Mesendoderm (in vitro differentiated cells): ENCODE results near the gene NEK8.
A peak's percentile ranks its signal among the peaks of the same experiment; 100 is the strongest.

Source experiments
- DNase-seq: peaks from one replicate; pipeline ENCODE4 v3.0.0; 2013
- H2AK5ac ChIP-seq: 2 replicates; pipeline ENCODE4 v1.6.1; 2013; ENCODE audit warnings: low read length, inconsistent platforms
- H2BK120ac ChIP-seq: 2 replicates; pipeline ENCODE4 v1.6.1; 2013; ENCODE audit warnings: low read depth, mild to moderate bottlenecking, low read length, moderate library complexity, mixed read lengths
- H2BK15ac ChIP-seq: replicated peaks from 2 replicates; pipeline ENCODE4 v1.6.1; 2013; ENCODE audit warnings: low read depth, mild to moderate bottlenecking, moderate library complexity
- H2BK5ac ChIP-seq: 2 replicates; pipeline ENCODE4 v1.6.1; 2013; ENCODE audit warnings: low read length, inconsistent platforms
- H3K18ac ChIP-seq: 2 replicates; pipeline ENCODE4 v1.6.1; 2013; ENCODE audit warnings: mild to moderate bottlenecking, low read length, mixed read lengths
- H3K23ac ChIP-seq: one replicate; pipeline ENCODE4 v1.6.1; 2013; ENCODE audit warnings: low read length
- H3K27ac ChIP-seq: 2 replicates; pipeline ENCODE4 v1.5.1; 2013; ENCODE audit warnings: low read depth, mild to moderate bottlenecking, inconsistent platforms, low read length, moderate library complexity
- H3K27me3 ChIP-seq: 2 replicates; pipeline ENCODE4 v1.6.1; 2013; ENCODE audit warnings: low read length, control low read depth, mild to moderate bottlenecking, inconsistent platforms; ENCODE audit not compliant: insufficient read depth, poor library complexity
- H3K36me3 ChIP-seq: 2 replicates; pipeline ENCODE4 v1.6.1; 2013; ENCODE audit warnings: low read length, inconsistent platforms; ENCODE audit not compliant: control insufficient read depth, insufficient read depth
- H3K4ac ChIP-seq: one replicate; pipeline ENCODE4 v1.6.1; 2013; ENCODE audit warnings: low read depth, mild to moderate bottlenecking, low read length, moderate library complexity
- H3K4me1 ChIP-seq: 2 replicates; pipeline ENCODE4 v1.6.1; 2013; ENCODE audit warnings: low read depth, low read length, inconsistent platforms; ENCODE audit not compliant: control insufficient read depth
- H3K4me2 ChIP-seq: 2 replicates; pipeline ENCODE4 v1.6.1; 2013; ENCODE audit warnings: low read length
- H3K4me3 ChIP-seq: 2 replicates; pipeline ENCODE4 v1.5.1; 2013; ENCODE audit warnings: mild to moderate bottlenecking, low read length
- H3K56ac ChIP-seq: one replicate; pipeline ENCODE4 v1.6.1; 2013; ENCODE audit warnings: low read length
- H3K79me1 ChIP-seq: 2 replicates; pipeline ENCODE4 v1.6.1; 2013; ENCODE audit warnings: low read length, inconsistent platforms
- H3K79me2 ChIP-seq: 2 replicates; pipeline ENCODE4 v1.6.1; 2013; ENCODE audit warnings: mild to moderate bottlenecking, low read length; ENCODE audit not compliant: control insufficient read depth, insufficient read depth
- H3K9ac ChIP-seq: 2 replicates; pipeline ENCODE4 v1.6.1; 2013; ENCODE audit warnings: low read length, inconsistent platforms
- H4K5ac ChIP-seq: one replicate; pipeline ENCODE4 v1.6.1; 2013; ENCODE audit warnings: low read length
- H4K8ac ChIP-seq: one replicate; pipeline ENCODE4 v1.6.1; 2013; ENCODE audit warnings: low read depth, mild to moderate bottlenecking, control low read depth, low read length, moderate library complexity
- WGBS: extraction: QIAGEN DNeasy Blood & Tissue Kit; methylation state at CpG from one replicate; pipeline ENCODE4 v1.1.7; 2013; ENCODE audit warnings: low lambda C conversion rate, missing lambda C conversion rate; ENCODE audit not compliant: insufficient coverage; ENCODE audit errors: extremely low coverage; 5-methylcytosine and 5-hydroxymethylcytosine counted together

NEK8 gene

DNA sequence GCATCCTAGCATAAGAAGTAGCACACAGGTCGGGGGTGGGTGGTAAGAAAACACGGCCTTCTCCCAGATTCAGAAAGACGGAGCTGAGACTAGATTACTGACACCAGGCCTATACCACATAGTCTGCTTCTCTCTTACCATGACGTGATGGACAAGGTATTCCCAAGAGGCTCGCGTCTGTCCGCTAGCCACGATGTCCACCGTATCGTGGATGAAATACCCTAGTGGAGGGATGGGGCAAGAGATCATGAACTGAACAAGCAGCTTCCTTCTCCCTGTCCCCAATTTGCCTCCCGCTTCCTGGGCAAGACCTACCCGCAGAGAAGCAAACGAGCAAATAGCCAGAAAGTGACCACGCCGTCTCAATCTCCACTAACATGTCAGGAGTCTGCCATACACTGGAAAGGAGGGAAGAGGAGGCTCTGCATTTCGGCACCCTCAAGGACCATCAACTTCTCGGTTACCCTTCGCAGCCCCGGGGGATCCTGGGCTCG, 3.4 kb upstream of the NEK8 start:
- WGBS, result no CpG with 5 or more reads among the region's 20 CpGs
- Histone ChIP-seq H3K27ac (peak overlapping the region; percentile 90), H4K8ac (no peak overlapping the region), H2BK15ac (no peak overlapping the region), H3K4me1 (no peaks in the 10 kb centered on the region), H4K5ac (no peak overlapping the region), H3K79me2 (peaks cover 27% of the 10 kb centered on the region), H2BK120ac (no peak overlapping the region), H3K56ac (peak overlapping the region; percentile 100), H3K9ac (peak overlapping the region; percentile 99), H3K27me3 (no peaks in the 10 kb centered on the region), H3K4me2 (peak overlapping the region; percentile 79), H3K18ac (peak overlapping the region; percentile 30), H3K4me3 (peak overlapping the region; percentile 59), H3K79me1 (peaks cover 9% of the 10 kb centered on the region), H3K4ac (peak overlapping the region; percentile 22), H3K23ac (peak overlapping the region; percentile 54), H2BK5ac (peak overlapping the region; percentile 73), H3K36me3 (peaks cover 15% of the 10 kb centered on the region), H2AK5ac (peak overlapping the region; percentile 46)
- DNase-seq, result peak; percentile 79

DNA sequence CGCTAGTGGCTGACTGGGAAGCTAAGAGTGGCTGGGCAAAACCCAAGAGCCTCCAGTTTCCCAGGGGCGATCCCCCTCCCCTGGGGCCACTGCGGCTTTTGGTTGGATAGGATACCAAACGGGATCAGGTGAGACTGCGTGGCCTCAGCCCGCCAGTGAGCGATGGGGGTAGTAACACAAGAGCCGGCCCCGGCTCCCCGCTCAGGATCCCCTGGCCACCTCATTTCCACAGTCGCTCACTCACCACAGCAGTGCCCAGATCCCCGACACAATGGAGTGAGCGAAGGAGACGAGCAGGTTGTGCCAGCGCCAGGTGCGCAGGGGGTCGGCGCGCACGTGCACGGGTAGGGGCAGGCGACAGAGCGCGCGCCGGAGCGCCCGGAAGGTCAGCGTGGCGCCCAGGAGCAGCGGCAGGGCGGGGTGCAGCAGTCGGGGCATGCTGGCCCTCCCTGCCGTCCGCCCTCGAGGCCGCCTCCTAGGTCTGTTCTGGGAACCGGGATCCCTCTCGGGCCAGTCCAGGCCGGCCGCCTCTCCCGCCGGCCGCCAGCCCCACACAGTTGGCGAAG, 2.8 kb upstream of the NEK8 start:
- H3K36me3 ChIP-seq, result peaks cover 14% of the 10 kb centered on the region
- peak overlapping the region; percentile 66 for H3K4ac ChIP-seq
- H4K8ac ChIP-seq, result no peak overlapping the region
- H3K23ac ChIP-seq, result peak overlapping the region; percentile 54
- H3K4me1 ChIP-seq, result no peaks in the 10 kb centered on the region
- H3K56ac ChIP-seq, result peak overlapping the region; percentile 100
- no peak overlapping the region for H2BK15ac ChIP-seq
- H2AK5ac ChIP-seq, result peak overlapping the region; percentile 73
- H3K4me2 ChIP-seq, result peak overlapping the region; percentile 79
- no peaks in the 10 kb centered on the region for H3K27me3 ChIP-seq
- peak overlapping the region; percentile 59 for H3K4me3 ChIP-seq
- peak overlapping the region; percentile 99 for H3K9ac ChIP-seq
- no peak overlapping the region for H4K5ac ChIP-seq
- DNase-seq, result peak; percentile 93
- no CpG with 5 or more reads among the region's 45 CpGs for WGBS
- peaks cover 21% of the 10 kb centered on the region for H3K79me2 ChIP-seq
- peak overlapping the region; percentile 90 for H3K27ac ChIP-seq
- peak overlapping the region; percentile 30 for H3K18ac ChIP-seq
- peak overlapping the region; percentile 96 for H2BK5ac ChIP-seq
- H3K79me1 ChIP-seq, result peaks cover 8% of the 10 kb centered on the region
- no peak overlapping the region for H2BK120ac ChIP-seq

DNA sequence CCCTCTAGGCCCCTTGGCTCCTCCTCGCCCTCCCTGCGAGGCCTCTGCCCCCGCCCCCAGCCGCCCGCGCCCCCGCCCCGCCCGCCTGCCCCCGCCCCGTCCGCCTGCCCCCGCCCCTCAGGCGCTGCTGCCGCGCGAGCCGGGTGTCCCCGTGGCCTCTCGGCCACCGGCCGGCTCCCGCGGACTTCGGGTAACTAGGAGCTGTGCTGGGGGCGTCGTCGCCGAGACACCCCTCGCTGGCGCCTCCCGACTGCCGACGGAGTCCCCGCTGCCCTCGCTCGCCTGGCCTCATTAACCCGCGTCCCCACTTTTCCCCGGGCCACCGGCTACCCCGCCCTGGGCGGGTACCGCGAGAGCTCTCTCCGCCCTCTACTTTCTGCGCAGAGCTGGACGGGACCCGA, 2.4 kb upstream of the NEK8 start, which contains the start of gene TLCD1:
TSS of gene TLCD1 (minus strand) at position 8 of the 401 bp plus-strand sequence. CDS start 136 bp downstream, outside the sequence.
- Histone ChIP-seq H3K23ac (peak within 1 kb of the TSS; percentile 54), H4K5ac (no peak within 1 kb of the TSS), H3K36me3 (peaks cover 13% of the 10 kb centered on the region), H2BK5ac (peak within 1 kb of the TSS; percentile 96), H3K4me1 (no peaks in the 10 kb centered on the region), H3K27me3 (no peaks in the 10 kb centered on the region), H3K56ac (peak within 1 kb of the TSS; percentile 100), H3K9ac (peak within 1 kb of the TSS; percentile 99), H2BK15ac (no peak within 1 kb of the TSS), H3K79me1 (peaks cover 8% of the 10 kb centered on the region), H3K79me2 (peaks cover 17% of the 10 kb centered on the region), H3K4ac (peak within 1 kb of the TSS; percentile 66), H3K4me3 (peak within 1 kb of the TSS; percentile 63), H4K8ac (no peak within 1 kb of the TSS), H2AK5ac (peak within 1 kb of the TSS; percentile 73), H3K27ac (peak within 1 kb of the TSS; percentile 96), H3K4me2 (peak within 1 kb of the TSS; percentile 96), H2BK120ac (no peak within 1 kb of the TSS), H3K18ac (peak within 1 kb of the TSS; percentile 34)
- WGBS, result no CpG with 5 or more reads among the region's 49 CpGs
- DNase-seq, result peak; percentile 80

GRCh38 chr17:28726627-28727491, 1.7 kb upstream of the NEK8 start:
- Histone ChIP-seq H3K9ac (peak overlapping the region; percentile 94), H3K4me2 (peak overlapping the region; percentile 96), H3K56ac (peak overlapping the region; percentile 96), H3K27ac (peak overlapping the region; percentile 96), H3K79me1 (peaks cover 6% of the 10 kb centered on the region), H2BK15ac (no peak overlapping the region), H2BK5ac (peak overlapping the region; percentile 70), H3K18ac (peak overlapping the region; percentile 85), H4K5ac (no peak overlapping the region), H3K79me2 (peaks cover 11% of the 10 kb centered on the region), H3K36me3 (peaks cover 13% of the 10 kb centered on the region), H3K4me1 (no peaks in the 10 kb centered on the region), H3K27me3 (no peaks in the 10 kb centered on the region), H3K4me3 (peak overlapping the region; percentile 63), H4K8ac (no peak overlapping the region), H2BK120ac (no peak overlapping the region), H2AK5ac (no peak overlapping the region), H3K23ac (peak overlapping the region; percentile 51), H3K4ac (peak overlapping the region; percentile 60)
- no CpG with 5 or more reads among the region's 57 CpGs for WGBS
- DNase-seq, result peak; percentile 99

DNA sequence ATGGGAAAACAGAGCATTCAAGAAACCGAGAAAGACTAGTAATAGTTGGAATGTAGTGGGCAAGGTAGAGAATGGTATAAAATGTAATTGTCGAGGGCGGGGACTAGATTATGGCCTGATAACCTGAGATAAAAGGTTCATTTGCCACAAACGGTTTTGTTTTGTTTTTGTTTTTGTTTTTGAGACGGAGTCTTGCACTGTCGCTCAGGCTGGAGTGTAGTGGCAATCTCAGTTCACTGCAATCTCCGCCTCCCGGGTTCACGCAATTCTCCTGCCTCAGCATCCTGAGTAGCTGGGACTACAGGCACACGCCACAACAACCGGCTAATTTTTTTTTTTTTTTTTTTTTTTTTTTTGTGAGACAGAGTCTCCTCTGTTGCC, 1.4 kb downstream of the NEK8 start:
- no peaks in the 10 kb centered on the region for H3K36me3 ChIP-seq
- 100% methylated on average over 3 of the region's 11 CpGs for WGBS
- no peak for DNase-seq

More for the DNA sequence above, 1.4 kb downstream of the NEK8 start:
- Histone ChIP-seq H3K27ac (no peak overlapping the region), H3K27me3 (no peaks in the 10 kb centered on the region), H2BK120ac (no peak overlapping the region), H2BK5ac (no peak overlapping the region), H3K4me1 (no peaks in the 10 kb centered on the region), H3K23ac (no peak overlapping the region), H4K8ac (no peak overlapping the region), H3K9ac (no peak overlapping the region), H3K56ac (peak overlapping the region; percentile 22), H3K4me2 (no peak overlapping the region), H2BK15ac (no peak overlapping the region), H4K5ac (no peak overlapping the region), H2AK5ac (no peak overlapping the region), H3K79me1 (no peaks in the 10 kb centered on the region), H3K4ac (no peak overlapping the region), H3K18ac (no peak overlapping the region), H3K79me2 (no peaks in the 10 kb centered on the region), H3K4me3 (no peak overlapping the region)
